Muscle of back (tissue), 11 donors: ENCODE measurements around the gene QKI. TPM values are rescaled to one million over a fixed set of nuclear protein-coding genes. Genes with fewer than 3 reads are reported as not detected.
"Not testable (repeated sequence)": the region's sequence is repeated elsewhere in the genome, so short reads cannot be mapped to it uniquely, and the experiment has no call there.

Experiments
- DNase-seq, 3 donors: peaks; one replicate each; pipeline versions ENCODE4 v3.0.0 to v3.0.0-alpha.2; 2013
- polyA plus RNA-seq, 10 donors: library from polyadenylated mRNA; unstranded; fragments of 120-200 nt; gene quantifications; one replicate each; pipeline ENCODE4 v1.2.1, GENCODE V29; 2013; ENCODE audit not compliant: insufficient read length in 10 of 10

Gene QKI
- polyA plus RNA-seq, 10 donors: 200 to 276 (median 234) TPM

GRCh38 chr6:163476946-163477345 lies 62.4 kb downstream of the QKI start:
- DNase-seq: not testable (repeated sequence)

GRCh38 chr6:163483107-163483506 lies 68.6 kb downstream of the QKI start:
- no peak for DNase-seq

- DNase-seq: no peak
Measured at GRCh38 chr6:163485388-163485851, 70.9 kb downstream of the QKI start.

GRCh38 chr6:163486821-163487220 lies 72.3 kb downstream of the QKI start:
- DNase-seq: no peak

GRCh38 chr6:163487606-163488005 lies 73.1 kb downstream of the QKI start:
- no peak for DNase-seq

GRCh38 chr6:163489584-163489983 lies 75.1 kb downstream of the QKI start:
- no peak for DNase-seq

- peak in 2 of 3 donors; percentile 18 to 42 for DNase-seq
Measured at GRCh38 chr6:163490826-163491577, 76.5 kb downstream of the QKI start.

- DNase-seq: no peak
Measured at GRCh38 chr6:163491737-163492300, 77.3 kb downstream of the QKI start.

- DNase-seq: no peak
Measured at GRCh38 chr6:163494279-163494727, 79.8 kb downstream of the QKI start.

GRCh38 chr6:163496205-163496604 lies 81.7 kb downstream of the QKI start:
- DNase-seq: no peak

- no peak for DNase-seq
Measured at GRCh38 chr6:163500105-163500504, 85.6 kb downstream of the QKI start.

GRCh38 chr6:163501026-163501425 lies 86.5 kb downstream of the QKI start:
- DNase-seq: peak in 1 of 3 donors; percentile 43

- peak in 1 of 3 donors; percentile 28 for DNase-seq
Measured at GRCh38 chr6:163501439-163501838, 86.9 kb downstream of the QKI start.

GRCh38 chr6:163504984-163505640 lies 90.6 kb downstream of the QKI start:
- DNase-seq: no peak

GRCh38 chr6:163507965-163508364 lies 93.4 kb downstream of the QKI start:
- DNase-seq: no peak

GRCh38 chr6:163513003-163513402 lies 98.5 kb downstream of the QKI start:
- DNase-seq: no peak

GRCh38 chr6:163513570-163514166 lies 99.2 kb downstream of the QKI start:
- no peak for DNase-seq

GRCh38 chr6:163516908-163517307 lies 102.4 kb downstream of the QKI start:
- DNase-seq: no peak

- DNase-seq: no peak
Measured at GRCh38 chr6:163520956-163521355, 106.4 kb downstream of the QKI start.

- no peak for DNase-seq
Measured at GRCh38 chr6:163522033-163522432, 107.5 kb downstream of the QKI start.

- DNase-seq: peak in 1 of 3 donors; percentile 17
Measured at GRCh38 chr6:163525926-163526325, 111.4 kb downstream of the QKI start.

GRCh38 chr6:163526346-163526745 lies 111.8 kb downstream of the QKI start:
- DNase-seq: no peak
